H9 (cell line): ENCODE results near the gene TGFBR2. TPM values are rescaled to one million over a fixed set of nuclear protein-coding genes. Genes with fewer than 3 reads are reported as not detected.

Experiments used
- DNase-seq: peaks from one replicate; pipeline ENCODE4 v3.0.0-alpha.2; 2017
- H2AFZ ChIP-seq: one replicate; pipeline ENCODE4 v1.6.1; 2013; ENCODE audit warnings: mild to moderate bottlenecking, low read length, control low read depth, moderate library complexity
- H2AK5ac ChIP-seq: 2 replicates; pipeline ENCODE4 v1.6.1; 2013; ENCODE audit warnings: low read length, control low read depth, mixed read lengths; ENCODE audit not compliant: insufficient read length
- H2BK120ac ChIP-seq: one replicate; pipeline ENCODE4 v1.6.1; 2013; ENCODE audit warnings: low read depth, mild to moderate bottlenecking, low read length, control low read depth, inconsistent platforms; ENCODE audit not compliant: poor library complexity, severe bottlenecking
- H2BK12ac ChIP-seq: 2 replicates; pipeline ENCODE4 v1.6.1; 2013; ENCODE audit warnings: low read length, control low read depth, mixed read lengths, low read depth; ENCODE audit not compliant: insufficient read length
- H2BK15ac ChIP-seq: 2 replicates; pipeline ENCODE4 v1.6.1; 2013; ENCODE audit warnings: low read depth, low read length, control low read depth
- H2BK20ac ChIP-seq: one replicate; pipeline ENCODE4 v1.6.1; 2013; ENCODE audit warnings: low read depth, mild to moderate bottlenecking, low read length, control low read depth, inconsistent platforms; ENCODE audit not compliant: poor library complexity, severe bottlenecking
- H2BK5ac ChIP-seq: 2 replicates; pipeline ENCODE4 v1.6.1; 2013; ENCODE audit warnings: low read length, control low read depth, mixed read lengths; ENCODE audit not compliant: insufficient read length
- H3K14ac ChIP-seq: 2 replicates; pipeline ENCODE4 v1.6.1; 2013; ENCODE audit warnings: low read length, control low read depth; ENCODE audit not compliant: insufficient read depth
- H3K18ac ChIP-seq: 2 replicates; pipeline ENCODE4 v1.6.1; 2013; ENCODE audit warnings: low read depth, mild to moderate bottlenecking, mixed read lengths, low read length, control low read depth; ENCODE audit not compliant: insufficient read length
- H3K23ac ChIP-seq: 2 replicates; pipeline ENCODE4 v1.6.1; 2013; ENCODE audit warnings: low read length, control low read depth, mixed read lengths, low read depth; ENCODE audit not compliant: insufficient read length
- H3K23me2 ChIP-seq: 2 replicates; pipeline ENCODE4 v1.6.1; 2013; ENCODE audit warnings: low read depth, mild to moderate bottlenecking, mixed read lengths, low read length, control low read depth; ENCODE audit not compliant: insufficient read length, poor library complexity, severe bottlenecking
- H3K27ac ChIP-seq: 2 replicates; pipeline ENCODE4 v1.5.1; 2013; ENCODE audit warnings: low read length, control low read depth, mixed read lengths, low read depth; ENCODE audit not compliant: insufficient read length
- H3K27me3 ChIP-seq: 2 replicates; pipeline ENCODE4 v1.6.1; 2013; ENCODE audit warnings: low read length, control low read depth, inconsistent platforms; ENCODE audit not compliant: insufficient read depth
- H3K4ac ChIP-seq: 2 replicates; pipeline ENCODE4 v1.6.1; 2013; ENCODE audit warnings: low read depth, mild to moderate bottlenecking, control low read depth, inconsistent platforms, low read length, moderate library complexity
- H3K4me1 ChIP-seq: 2 replicates; pipeline ENCODE4 v1.6.1; 2013; ENCODE audit warnings: low read length, control low read depth, inconsistent platforms; ENCODE audit not compliant: insufficient read depth
- H3K4me2 ChIP-seq: 2 replicates; pipeline ENCODE4 v1.6.1; 2013; ENCODE audit warnings: low read length, control low read depth, mixed read lengths; ENCODE audit not compliant: insufficient read length, insufficient read depth
- H3K56ac ChIP-seq: 2 replicates; pipeline ENCODE4 v1.6.1; 2013; ENCODE audit warnings: low read depth, mild to moderate bottlenecking, mixed read lengths, low read length, control low read depth; ENCODE audit not compliant: insufficient read length
- H3K79me1 ChIP-seq: 2 replicates; pipeline ENCODE4 v1.6.1; 2013; ENCODE audit warnings: low read depth, mild to moderate bottlenecking, moderate library complexity, low read length, control low read depth, inconsistent platforms; ENCODE audit not compliant: insufficient read depth, poor library complexity, severe bottlenecking
- H3K79me2 ChIP-seq: 2 replicates; pipeline ENCODE4 v1.6.1; 2013; ENCODE audit warnings: low read length, control low read depth, inconsistent platforms; ENCODE audit not compliant: insufficient read depth
- H3K9ac ChIP-seq: 2 replicates; pipeline ENCODE4 v1.6.1; 2013; ENCODE audit warnings: low read length, control low read depth, mixed read lengths; ENCODE audit not compliant: insufficient read length; ENCODE audit errors: extremely low read depth
- H3K9me3 ChIP-seq: one replicate; pipeline ENCODE4 v1.6.1; 2013; ENCODE audit warnings: low read depth, low read length, inconsistent platforms; ENCODE audit not compliant: control insufficient read depth
- H3T11ph ChIP-seq: one replicate; pipeline ENCODE4 v1.6.1; 2013; ENCODE audit warnings: mild to moderate bottlenecking, low read length, control low read depth, inconsistent platforms
- H4K20me1 ChIP-seq: one replicate; pipeline ENCODE4 v1.6.1; 2013; ENCODE audit not compliant: control insufficient read depth, insufficient read length, insufficient read depth
- H4K5ac ChIP-seq: 2 replicates; pipeline ENCODE4 v1.6.1; 2013; ENCODE audit warnings: low read depth, mild to moderate bottlenecking, mixed read lengths, low read length, control low read depth; ENCODE audit not compliant: insufficient read length
- H4K8ac ChIP-seq: replicated peaks from 2 replicates; pipeline ENCODE4 v1.6.1; 2013; ENCODE audit warnings: low read length, control low read depth, mixed read lengths, low read depth; ENCODE audit not compliant: insufficient read length
- H4K91ac ChIP-seq: 2 replicates; pipeline ENCODE4 v1.6.1; 2013; ENCODE audit warnings: low read depth, mild to moderate bottlenecking, moderate library complexity, mixed read lengths, low read length, control low read depth; ENCODE audit not compliant: insufficient read length
- H3K27ac Mint-ChIP-seq, 3 experiments: 2 replicates in 2 of 3; 3 replicates in 1 of 3; pipeline ENCODE4 v1.8.0; 2020 to 2021; ENCODE audit warnings: mixed read lengths in 3 of 3, mild to moderate bottlenecking in 1 of 3, moderate library complexity in 1 of 3
- H3K27me3 Mint-ChIP-seq: 2 replicates; pipeline ENCODE4 v1.8.0; 2021; ENCODE audit warnings: low read depth, mild to moderate bottlenecking, moderate library complexity, mixed read lengths
- H3K36me3 Mint-ChIP-seq, 3 experiments: 2 replicates in 2 of 3; 3 replicates in 1 of 3; pipeline ENCODE4 v1.8.0; 2020 to 2021; ENCODE audit warnings: low read depth in 3 of 3, mixed read lengths in 3 of 3; ENCODE audit not compliant: insufficient read depth in 1 of 3
- H3K4me1 Mint-ChIP-seq, 2 experiments: 2 replicates each; pipeline ENCODE4 v1.8.0; 2020; ENCODE audit warnings: mixed read lengths in 2 of 2
- H3K4me3 Mint-ChIP-seq, 2 experiments: 2 replicates in 1 of 2; 3 replicates in 1 of 2; pipeline ENCODE4 v1.8.0; 2020 to 2021; ENCODE audit warnings: mild to moderate bottlenecking in 2 of 2, mixed read lengths in 2 of 2, moderate library complexity in 1 of 2
- H3K9me3 Mint-ChIP-seq, 2 experiments: 2 replicates in 1 of 2; 3 replicates in 1 of 2; pipeline ENCODE4 v1.8.0; 2020; ENCODE audit warnings: mild to moderate bottlenecking in 2 of 2, mixed read lengths in 2 of 2, moderate library complexity in 1 of 2
- WGBS: extraction: QIAGEN DNeasy Blood & Tissue Kit; methylation state at CpG from one replicate; pipeline ENCODE4 v1.1.7; 2013; ENCODE audit warnings: missing lambda C conversion rate, low lambda C conversion rate, mixed read lengths; ENCODE audit not compliant: insufficient read length; ENCODE audit errors: extremely low coverage; 5-methylcytosine and 5-hydroxymethylcytosine counted together
- total RNA-seq: library from RNA; stranded (reverse); gene quantifications from 2 replicates; pipeline ENCODE4 v1.2.1, GENCODE V29; 2021
- TF ChIP-seq, protein P1 (sequence below): fragments of 200-600 bp; sonication (generic); conservative IDR thresholded peaks from 3 replicates; pipeline ENCODE4 v1.8.0; 2021; ENCODE audit warnings: antibody characterized with exemption, mild to moderate bottlenecking

Gene TGFBR2
- total RNA-seq, 1 experiment from 2014 or later, result 10.6 TPM

DNA sequence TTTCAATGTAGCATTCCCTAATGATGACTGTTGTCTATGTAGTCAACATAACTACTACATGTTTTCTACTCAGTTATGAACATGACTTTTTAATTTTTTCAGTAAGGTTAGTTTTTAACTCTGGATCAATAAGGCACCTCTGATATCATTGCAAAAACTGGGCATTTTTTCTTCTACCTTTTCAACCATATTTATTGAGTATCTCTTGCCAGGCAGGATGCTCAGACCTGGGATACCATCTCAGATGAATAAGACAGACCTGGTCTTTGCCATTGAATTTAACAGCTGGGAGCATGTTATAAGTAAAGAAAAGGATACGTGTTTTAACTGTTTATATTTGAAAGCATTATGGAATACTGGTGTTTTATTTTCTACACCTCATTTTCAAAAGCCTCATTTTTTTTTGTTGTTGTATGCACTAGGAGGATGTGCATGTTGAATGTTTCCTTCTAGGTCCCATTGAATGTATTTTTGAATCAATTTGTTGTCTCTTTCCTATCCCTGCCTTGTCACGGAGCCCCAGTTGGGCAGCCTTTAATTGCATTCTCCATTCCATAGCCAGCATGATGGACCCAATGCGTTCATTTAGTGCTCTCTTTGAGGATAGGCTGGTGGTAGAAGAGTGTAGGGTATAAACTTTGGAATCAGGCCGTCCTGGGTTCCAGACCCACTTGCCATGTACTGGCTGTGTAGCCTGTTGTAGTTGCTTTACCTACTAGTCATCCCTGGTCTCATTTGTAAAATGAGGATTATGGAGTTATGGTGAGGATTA lies 3.7 kb downstream of the TGFBR2 start:
- 0 out of 5 replicates have a peak, but pooled peaks cover 0 to 2% of the 10 kb centered on the region in 2 experiments for H3K9me3 Mint-ChIP-seq
- Histone ChIP-seq H3T11ph (no peak overlapping the region), H2BK120ac (no peak overlapping the region), H3K79me2 (peaks cover 42% of the 10 kb centered on the region), H4K8ac (no peak overlapping the region), H3K23ac (no peak overlapping the region), H3K4ac (no peak overlapping the region), H2BK12ac (no peak overlapping the region), H2AK5ac (no peak overlapping the region), H4K91ac (no peak overlapping the region), H3K14ac (no peak overlapping the region), H3K27ac (no peak overlapping the region), H2AFZ (no peak overlapping the region), H3K79me1 (no peaks in the 10 kb centered on the region), H2BK5ac (no peak overlapping the region), H2BK15ac (no peak overlapping the region), H3K27me3 (no peaks in the 10 kb centered on the region), H3K23me2 (peaks cover 7% of the 10 kb centered on the region), H4K20me1 (no peaks in the 10 kb centered on the region), H2BK20ac (no peak overlapping the region), H3K9ac (no peak overlapping the region), H3K18ac (no peak overlapping the region), H3K9me3 (no peaks in the 10 kb centered on the region), H4K5ac (no peak overlapping the region), H3K4me1 (peaks cover 20% of the 10 kb centered on the region; the same call in 1 of the 2 replicates), H3K56ac (no peak overlapping the region), H3K4me2 (no peak overlapping the region)
- no CpG with 5 or more reads among the region's 4 CpGs for WGBS
- H3K36me3 Mint-ChIP-seq, result no peaks in the 10 kb centered on the region; a peak in 1 of 7 replicates
- H3K27ac Mint-ChIP-seq, result no peak overlapping the region; a peak in 2 of 7 replicates
- peaks cover 38 to 47% of the 10 kb centered on the region in 2 experiments for H3K4me1 Mint-ChIP-seq
- TF ChIP-seq, protein P1, sequence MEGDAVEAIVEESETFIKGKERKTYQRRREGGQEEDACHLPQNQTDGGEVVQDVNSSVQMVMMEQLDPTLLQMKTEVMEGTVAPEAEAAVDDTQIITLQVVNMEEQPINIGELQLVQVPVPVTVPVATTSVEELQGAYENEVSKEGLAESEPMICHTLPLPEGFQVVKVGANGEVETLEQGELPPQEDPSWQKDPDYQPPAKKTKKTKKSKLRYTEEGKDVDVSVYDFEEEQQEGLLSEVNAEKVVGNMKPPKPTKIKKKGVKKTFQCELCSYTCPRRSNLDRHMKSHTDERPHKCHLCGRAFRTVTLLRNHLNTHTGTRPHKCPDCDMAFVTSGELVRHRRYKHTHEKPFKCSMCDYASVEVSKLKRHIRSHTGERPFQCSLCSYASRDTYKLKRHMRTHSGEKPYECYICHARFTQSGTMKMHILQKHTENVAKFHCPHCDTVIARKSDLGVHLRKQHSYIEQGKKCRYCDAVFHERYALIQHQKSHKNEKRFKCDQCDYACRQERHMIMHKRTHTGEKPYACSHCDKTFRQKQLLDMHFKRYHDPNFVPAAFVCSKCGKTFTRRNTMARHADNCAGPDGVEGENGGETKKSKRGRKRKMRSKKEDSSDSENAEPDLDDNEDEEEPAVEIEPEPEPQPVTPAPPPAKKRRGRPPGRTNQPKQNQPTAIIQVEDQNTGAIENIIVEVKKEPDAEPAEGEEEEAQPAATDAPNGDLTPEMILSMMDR, result no peak
- DNase-seq, result no peak
- no peak overlapping the region for H3K4me3 Mint-ChIP-seq
- H3K27me3 Mint-ChIP-seq, result peaks cover 5% of the 10 kb centered on the region
